Keratinocyte (primary cell): ENCODE data around the gene LPAR1. TPM values are rescaled to one million over a fixed set of nuclear protein-coding genes. Genes with fewer than 3 reads are reported as not detected.

Source experiments
- DNase-seq: peaks from one replicate; pipeline ENCODE4 v3.0.0-alpha.2; 2011; ENCODE audit warnings: low read depth, missing footprints, low spot score
- FAIRE-seq: peaks from 2 replicates; lab custom pipeline; 2011; peaks lifted over from hg19 to GRCh38; lab: Jason Lieb, UNC
- H2AFZ ChIP-seq: 2 replicates; pipeline ENCODE4 v1.6.0; 2012; ENCODE audit warnings: low read length, control low read depth, inconsistent platforms; ENCODE audit not compliant: control insufficient read depth
- H3K27ac ChIP-seq: 2 replicates; pipeline ENCODE4 v1.5.1; 2011; ENCODE audit warnings: low read length; ENCODE audit not compliant: control insufficient read depth, insufficient read depth
- H3K27me3 ChIP-seq: 3 replicates; pipeline ENCODE4 v1.6.0; 2011; ENCODE audit warnings: low read length; ENCODE audit not compliant: control insufficient read depth, insufficient read depth; ENCODE audit errors: extremely low read depth
- H3K36me3 ChIP-seq, 2 experiments: 2 replicates in 1 of 2; 3 replicates in 1 of 2; pipeline ENCODE4 v1.5.1; 2011; ENCODE audit warnings: low read length in 2 of 2, mild to moderate bottlenecking in 1 of 2; ENCODE audit not compliant: control insufficient read depth in 2 of 2, insufficient read depth in 2 of 2; ENCODE audit errors: extremely low read depth in 1 of 2
- H3K4me1 ChIP-seq: 3 replicates; pipeline ENCODE4 v1.5.1; 2011; ENCODE audit warnings: low read length; ENCODE audit not compliant: control insufficient read depth, insufficient read depth; ENCODE audit errors: extremely low read depth
- H3K4me2 ChIP-seq: 3 replicates; pipeline ENCODE4 v1.6.0; 2011; ENCODE audit warnings: low read depth, low read length; ENCODE audit not compliant: control insufficient read depth, insufficient read depth; ENCODE audit errors: extremely low read depth
- H3K4me3 ChIP-seq, 3 experiments: fragments of 200-600 bp in 1 of 3; sonication (generic) in 1 of 3; 2 replicates in 2 of 3; 3 replicates in 1 of 3; pipeline ENCODE4 v1.5.1; 2011 to 2016; ENCODE audit warnings: low read length in 3 of 3, mild to moderate bottlenecking in 3 of 3, control low read depth in 2 of 3, inconsistent platforms in 1 of 3, low read depth in 1 of 3, mixed read lengths in 1 of 3, mixed run types in 1 of 3, moderate library complexity in 1 of 3; ENCODE audit not compliant: control insufficient read depth in 2 of 3, insufficient read depth in 2 of 3; ENCODE audit errors: extremely low read depth in 1 of 3
- H3K79me2 ChIP-seq: 2 replicates; pipeline ENCODE4 v1.6.0; 2012; ENCODE audit warnings: low read length; ENCODE audit not compliant: control insufficient read depth, insufficient read depth
- H3K9ac ChIP-seq: 3 replicates; pipeline ENCODE4 v1.6.0; 2011; ENCODE audit warnings: low read length; ENCODE audit not compliant: control insufficient read depth, insufficient read depth; ENCODE audit errors: extremely low read depth
- H3K9me1 ChIP-seq: 3 replicates; pipeline ENCODE4 v1.6.0; 2011; ENCODE audit warnings: low read length; ENCODE audit not compliant: control insufficient read depth, insufficient read depth; ENCODE audit errors: extremely low read depth
- H3K9me3 ChIP-seq: 2 replicates; pipeline ENCODE4 v1.5.1; 2012; ENCODE audit warnings: low read depth, low read length; ENCODE audit not compliant: control insufficient read depth
- H4K20me1 ChIP-seq: 3 replicates; pipeline ENCODE4 v1.6.0; 2011; ENCODE audit warnings: low read length; ENCODE audit not compliant: control insufficient read depth, insufficient read depth; ENCODE audit errors: extremely low read depth
- EZH2 ChIP-seq: IDR thresholded peaks from one replicate; pipeline ENCODE4 v1.6.1; 2012; ENCODE audit warnings: inconsistent platforms, mild to moderate bottlenecking, low read length, moderate library complexity
- dilution Hi-C: fragments of 300-500 bp; cut with MboI; formaldehyde crosslinking; loops from one replicate; pipeline ENCODE4 v1.7.0; 2020; ENCODE audit warnings: low sequenced_read_pairs; ENCODE audit not compliant: extremely low pct_ligation_motif_present
- polyA plus RNA-seq, 5 experiments: library from polyadenylated mRNA; depleted of rRNA in 3 of 5; stranded (reverse) in 3 of 5; stranded (forward) in 1 of 5; unstranded in 1 of 5; fragments of >200 nt; gene quantifications; 1 replicate in 1 of 5; 2 replicates in 3 of 5; 3 replicates in 1 of 5; pipeline versions ENCODE4 v1.2.1 to v1.2.3, GENCODE V29; 2011 to 2012; ENCODE audit warnings: missing spikeins in 2 of 5, low read depth in 1 of 5, low replicate concordance in 1 of 5
- TF ChIP-seq, protein P1 (sequence below), 3 experiments: IDR thresholded peaks in 1 of 3; conservative IDR thresholded peaks in 1 of 3; optimal IDR thresholded peaks in 1 of 3; 2 replicates in 2 of 3; 3 replicates in 1 of 3; pipeline versions ENCODE3 to v1.5.1; 2011; ENCODE audit warnings: low read length in 3 of 3, mild to moderate bottlenecking in 3 of 3, moderate library complexity in 2 of 3, control low read depth in 1 of 3, inconsistent platforms in 1 of 3; ENCODE audit not compliant: insufficient read depth in 2 of 3; ENCODE audit errors: extremely low read depth in 1 of 3

The LPAR1 gene
- polyA plus RNA-seq, 1 donor (not counting 4 experiments of a cell fraction or from before 2014, with no cell fraction given) = 43.2 TPM

DNA sequence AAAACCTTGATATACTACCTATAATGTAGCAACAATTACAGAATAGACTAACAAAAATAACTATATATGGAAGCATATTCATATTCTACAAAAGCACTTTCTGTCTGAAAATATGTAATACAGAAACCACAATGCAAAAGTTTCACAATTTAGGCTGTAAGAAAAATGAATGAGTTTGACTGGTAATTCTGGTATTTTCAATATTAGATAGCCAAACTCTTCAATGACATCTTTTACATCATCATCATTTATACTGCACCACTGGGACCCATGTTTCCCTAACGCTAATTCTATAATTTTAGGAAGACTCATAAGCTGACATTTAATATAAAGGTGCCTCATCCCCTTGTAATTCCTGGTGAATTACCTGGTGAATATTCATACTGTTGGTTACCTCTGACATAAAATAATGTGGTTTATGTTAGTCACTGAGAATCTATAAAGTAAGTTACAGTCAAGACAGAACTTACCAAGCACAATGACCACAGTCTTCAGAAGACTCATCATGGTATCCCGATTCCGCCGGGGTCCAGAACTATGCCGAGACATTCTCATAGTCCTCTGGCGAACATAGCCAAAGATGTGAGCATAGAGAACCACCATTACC, 97.2 kb downstream of the LPAR1 start:
- Histone ChIP-seq H3K27me3 (no peaks in the 10 kb centered on the region), H3K9me1 (no peaks in the 10 kb centered on the region), H3K79me2 (peaks cover 8% of the 10 kb centered on the region), H3K4me1 (peaks cover 19% of the 10 kb centered on the region), H3K4me2 (no peak overlapping the region), H3K27ac (no peak overlapping the region), H3K9ac (no peak overlapping the region), H4K20me1 (no peaks in the 10 kb centered on the region), H3K36me3 (peaks cover 8 to 13% of the 10 kb centered on the region in 2 experiments), H3K9me3 (no peaks in the 10 kb centered on the region), H3K4me3 (no peak overlapping the region), H2AFZ (no peak overlapping the region)
- dilution Hi-C loops = no loop called here
- FAIRE-seq = no peak
- TF ChIP-seq, protein P1, sequence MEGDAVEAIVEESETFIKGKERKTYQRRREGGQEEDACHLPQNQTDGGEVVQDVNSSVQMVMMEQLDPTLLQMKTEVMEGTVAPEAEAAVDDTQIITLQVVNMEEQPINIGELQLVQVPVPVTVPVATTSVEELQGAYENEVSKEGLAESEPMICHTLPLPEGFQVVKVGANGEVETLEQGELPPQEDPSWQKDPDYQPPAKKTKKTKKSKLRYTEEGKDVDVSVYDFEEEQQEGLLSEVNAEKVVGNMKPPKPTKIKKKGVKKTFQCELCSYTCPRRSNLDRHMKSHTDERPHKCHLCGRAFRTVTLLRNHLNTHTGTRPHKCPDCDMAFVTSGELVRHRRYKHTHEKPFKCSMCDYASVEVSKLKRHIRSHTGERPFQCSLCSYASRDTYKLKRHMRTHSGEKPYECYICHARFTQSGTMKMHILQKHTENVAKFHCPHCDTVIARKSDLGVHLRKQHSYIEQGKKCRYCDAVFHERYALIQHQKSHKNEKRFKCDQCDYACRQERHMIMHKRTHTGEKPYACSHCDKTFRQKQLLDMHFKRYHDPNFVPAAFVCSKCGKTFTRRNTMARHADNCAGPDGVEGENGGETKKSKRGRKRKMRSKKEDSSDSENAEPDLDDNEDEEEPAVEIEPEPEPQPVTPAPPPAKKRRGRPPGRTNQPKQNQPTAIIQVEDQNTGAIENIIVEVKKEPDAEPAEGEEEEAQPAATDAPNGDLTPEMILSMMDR (optimal IDR thresholded peaks at IDR 0.05 in 1 of 3, IDR thresholded peaks at IDR 0.05 in 1 of 3, conservative IDR thresholded peaks at IDR 0.05 in 1 of 3; ENCODE audit: extremely low read depth in 1 of 3, insufficient read depth in 2 of 3, low read length in 3 of 3) = no peak
- no peak for TF ChIP-seq EZH2
- no peak for DNase-seq

DNA sequence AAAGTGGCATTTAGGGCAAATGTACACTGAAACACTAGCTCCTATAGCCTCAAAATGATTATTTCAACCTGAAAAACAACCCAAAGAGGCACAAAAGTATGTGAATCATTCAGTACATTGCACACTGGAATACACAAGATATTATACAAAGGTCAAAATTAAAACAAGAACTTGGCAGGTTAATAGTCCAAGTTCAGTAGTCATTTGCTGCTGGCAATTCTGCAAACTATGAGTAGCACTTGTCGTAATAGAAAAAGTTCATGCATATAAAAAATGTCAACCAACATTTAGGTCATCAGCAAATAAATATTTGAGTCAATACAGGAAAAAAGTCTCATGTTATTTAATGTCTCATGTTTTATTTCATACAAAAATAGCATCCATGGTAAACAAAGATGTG, 98.7 kb downstream of the LPAR1 start:
- Histone ChIP-seq H3K9ac (no peak overlapping the region), H3K9me1 (no peaks in the 10 kb centered on the region), H3K27me3 (no peaks in the 10 kb centered on the region), H2AFZ (no peak overlapping the region), H3K36me3 (peaks cover 8 to 13% of the 10 kb centered on the region in 2 experiments), H3K27ac (no peak overlapping the region), H4K20me1 (no peaks in the 10 kb centered on the region), H3K79me2 (peaks cover 17% of the 10 kb centered on the region), H3K4me2 (no peak overlapping the region), H3K4me3 (no peak overlapping the region), H3K4me1 (peaks cover 19% of the 10 kb centered on the region), H3K9me3 (no peaks in the 10 kb centered on the region)
- FAIRE-seq (no peak), DNase-seq (no peak)
- dilution Hi-C loops = no loop called here
- no peak for TF ChIP-seq EZH2
- TF ChIP-seq, protein P1 (optimal IDR thresholded peaks at IDR 0.05 in 1 of 3, IDR thresholded peaks at IDR 0.05 in 1 of 3, conservative IDR thresholded peaks at IDR 0.05 in 1 of 3; ENCODE audit: extremely low read depth in 1 of 3, insufficient read depth in 2 of 3, low read length in 3 of 3) = no peak
